ENCODE data around the gene TEKT3. TPM values are rescaled to one million over a fixed set of nuclear protein-coding genes. Genes with fewer than 3 reads are reported as not detected.

Gene TEKT3
- total RNA-seq, 2 donors from 2014 or later, result not detected

DNA sequence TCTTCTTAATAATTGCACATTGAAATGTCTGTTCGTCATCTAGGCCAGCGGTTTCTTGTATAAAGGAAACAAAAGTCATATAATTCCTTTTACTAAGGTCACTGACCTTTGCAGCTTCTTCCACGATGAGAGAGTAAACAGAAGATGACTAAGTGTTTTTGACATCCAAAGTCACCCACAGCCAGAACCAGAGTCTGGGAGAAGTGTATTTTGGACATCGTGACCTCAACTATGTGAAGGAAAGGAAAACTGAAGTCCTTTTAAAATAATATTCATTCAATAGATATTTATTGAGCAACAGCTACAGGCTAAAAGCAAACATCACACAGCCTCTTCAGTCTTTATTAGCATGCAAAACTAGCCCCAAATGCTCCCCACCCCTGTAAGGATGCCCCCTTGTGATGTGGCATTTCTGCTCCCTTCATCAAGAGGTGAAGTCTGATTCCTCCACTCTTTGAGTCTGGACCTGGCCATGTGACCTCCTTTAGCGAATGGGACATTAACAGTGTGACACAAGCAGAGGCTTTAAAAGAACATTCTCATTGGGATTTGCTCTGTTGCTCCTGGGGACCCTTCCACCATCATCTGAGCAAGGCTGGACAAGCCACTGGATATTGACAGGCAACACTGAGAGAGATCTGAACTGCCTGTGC lies 68.1 kb downstream of the TEKT3 start:
- no peak for DNase-seq (ENCODE audit: low spot score)
- H3K27me3 ChIP-seq, result no peaks in the 10 kb centered on the region
- TF ChIP-seq, protein P1, sequence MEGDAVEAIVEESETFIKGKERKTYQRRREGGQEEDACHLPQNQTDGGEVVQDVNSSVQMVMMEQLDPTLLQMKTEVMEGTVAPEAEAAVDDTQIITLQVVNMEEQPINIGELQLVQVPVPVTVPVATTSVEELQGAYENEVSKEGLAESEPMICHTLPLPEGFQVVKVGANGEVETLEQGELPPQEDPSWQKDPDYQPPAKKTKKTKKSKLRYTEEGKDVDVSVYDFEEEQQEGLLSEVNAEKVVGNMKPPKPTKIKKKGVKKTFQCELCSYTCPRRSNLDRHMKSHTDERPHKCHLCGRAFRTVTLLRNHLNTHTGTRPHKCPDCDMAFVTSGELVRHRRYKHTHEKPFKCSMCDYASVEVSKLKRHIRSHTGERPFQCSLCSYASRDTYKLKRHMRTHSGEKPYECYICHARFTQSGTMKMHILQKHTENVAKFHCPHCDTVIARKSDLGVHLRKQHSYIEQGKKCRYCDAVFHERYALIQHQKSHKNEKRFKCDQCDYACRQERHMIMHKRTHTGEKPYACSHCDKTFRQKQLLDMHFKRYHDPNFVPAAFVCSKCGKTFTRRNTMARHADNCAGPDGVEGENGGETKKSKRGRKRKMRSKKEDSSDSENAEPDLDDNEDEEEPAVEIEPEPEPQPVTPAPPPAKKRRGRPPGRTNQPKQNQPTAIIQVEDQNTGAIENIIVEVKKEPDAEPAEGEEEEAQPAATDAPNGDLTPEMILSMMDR (IDR thresholded peaks at IDR 0.05), result no peak
- H3K27ac ChIP-seq, result peak overlapping the region in 1 of 2 donors; percentile 36
- H3K4me3 ChIP-seq, result no peak overlapping the region
- H3K4me1 ChIP-seq, result peaks cover 0 to 24% of the 10 kb centered on the region in 2 donors
- no peaks in the 10 kb centered on the region for H3K36me3 ChIP-seq
- no peaks in the 10 kb centered on the region for H3K9me3 ChIP-seq

DNA sequence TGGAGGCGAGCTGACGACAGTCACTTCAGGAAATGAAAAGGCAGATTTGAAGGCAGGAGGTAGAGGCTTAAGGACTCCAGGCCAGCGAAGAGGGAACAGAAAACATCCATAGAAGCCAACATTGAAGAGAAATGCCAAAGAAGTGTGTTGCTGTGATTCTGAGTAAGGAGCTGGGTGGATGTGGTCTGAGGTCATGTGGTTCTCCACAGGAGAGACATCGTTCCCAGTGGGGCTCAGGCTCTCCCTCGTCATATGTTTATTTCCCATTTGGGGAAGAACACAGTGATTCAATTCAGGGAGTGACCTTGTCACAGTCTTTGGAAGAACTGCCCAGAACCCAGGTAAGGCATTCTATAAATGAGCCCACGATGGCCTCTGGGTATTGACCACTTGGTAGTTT lies 69.7 kb downstream of the TEKT3 start:
- peaks cover 0 to 24% of the 10 kb centered on the region in 2 donors for H3K4me1 ChIP-seq

DNA sequence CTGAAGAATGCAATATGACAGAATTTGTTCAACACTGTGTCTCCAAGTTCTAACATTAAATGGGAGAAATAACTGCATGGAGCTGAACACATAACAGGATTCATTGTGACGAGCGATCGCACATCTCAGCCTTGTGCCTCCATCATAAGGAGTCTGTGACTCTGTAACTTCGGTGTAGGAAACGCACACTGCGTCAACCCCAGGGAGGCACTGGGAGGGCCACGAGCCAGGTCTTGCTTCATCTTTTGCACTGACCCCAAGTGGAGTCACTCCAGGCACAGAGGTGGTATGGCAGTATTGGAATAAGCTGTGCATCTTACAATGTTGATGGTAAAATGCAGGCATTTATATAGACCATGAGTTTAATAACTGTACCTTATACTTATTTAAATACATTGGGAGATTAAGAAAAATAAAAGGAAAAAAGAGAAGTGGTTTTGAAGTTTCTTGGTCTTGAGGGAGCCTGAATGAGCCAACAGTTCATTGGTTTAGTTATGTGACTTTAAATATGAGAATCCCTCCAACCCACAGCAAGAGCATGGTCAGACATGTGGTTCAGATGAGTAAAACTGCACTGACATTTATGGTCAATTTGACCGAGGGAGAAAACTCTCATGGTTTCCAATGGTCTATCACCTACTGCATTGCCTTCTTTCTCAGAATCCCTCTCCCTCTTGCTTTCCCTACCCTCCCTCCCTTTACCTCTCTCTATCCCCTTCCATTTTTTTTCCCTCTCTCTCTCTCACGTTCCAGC lies 70.6 kb downstream of the TEKT3 start:
- H3K4me3 ChIP-seq, result no peak overlapping the region
- no peaks in the 10 kb centered on the region for H3K9me3 ChIP-seq
- TF ChIP-seq, protein P1 (IDR thresholded peaks at IDR 0.05), result no peak
- H3K36me3 ChIP-seq, result no peaks in the 10 kb centered on the region
- H3K4me1 ChIP-seq, result peaks cover 0 to 24% of the 10 kb centered on the region in 2 donors
- no peak overlapping the region for H3K27ac ChIP-seq
- no peaks in the 10 kb centered on the region for H3K27me3 ChIP-seq
- no peak for DNase-seq (ENCODE audit: low spot score)

More for the DNA sequence above, 69.7 kb downstream of the TEKT3 start:
- H3K36me3 ChIP-seq, result no peaks in the 10 kb centered on the region
- no peak overlapping the region for H3K27ac ChIP-seq
- no peaks in the 10 kb centered on the region for H3K9me3 ChIP-seq
- no peak for DNase-seq (ENCODE audit: low spot score)
- no peaks in the 10 kb centered on the region for H3K27me3 ChIP-seq
- no peak overlapping the region for H3K4me3 ChIP-seq
- TF ChIP-seq, protein P1 (IDR thresholded peaks at IDR 0.05), result no peak

DNA sequence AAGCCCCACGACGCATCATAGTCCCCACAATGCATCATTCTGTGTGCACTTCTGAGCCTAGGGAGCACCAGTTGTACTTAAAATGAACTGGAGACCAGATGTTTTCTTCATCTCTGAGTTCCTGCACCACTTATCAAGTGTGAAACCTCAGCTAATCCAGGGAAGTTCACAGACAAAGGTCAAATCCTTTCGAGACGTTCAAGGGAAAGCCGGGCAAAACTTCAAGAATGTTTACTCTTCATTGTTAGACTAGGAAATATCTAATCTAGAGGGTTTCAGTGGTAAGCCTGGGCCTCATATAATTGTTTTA lies 71.7 kb downstream of the TEKT3 start:
- no peak overlapping the region for H3K4me3 ChIP-seq
- H3K27me3 ChIP-seq, result no peaks in the 10 kb centered on the region
- H3K27ac ChIP-seq, result no peak overlapping the region
- no peak for DNase-seq (ENCODE audit: low spot score)
- H3K36me3 ChIP-seq, result no peaks in the 10 kb centered on the region
- TF ChIP-seq, protein P1 (IDR thresholded peaks at IDR 0.05), result no peak
- no peaks in the 10 kb centered on the region for H3K9me3 ChIP-seq
- peaks cover 0 to 31% of the 10 kb centered on the region in 2 donors for H3K4me1 ChIP-seq

DNA sequence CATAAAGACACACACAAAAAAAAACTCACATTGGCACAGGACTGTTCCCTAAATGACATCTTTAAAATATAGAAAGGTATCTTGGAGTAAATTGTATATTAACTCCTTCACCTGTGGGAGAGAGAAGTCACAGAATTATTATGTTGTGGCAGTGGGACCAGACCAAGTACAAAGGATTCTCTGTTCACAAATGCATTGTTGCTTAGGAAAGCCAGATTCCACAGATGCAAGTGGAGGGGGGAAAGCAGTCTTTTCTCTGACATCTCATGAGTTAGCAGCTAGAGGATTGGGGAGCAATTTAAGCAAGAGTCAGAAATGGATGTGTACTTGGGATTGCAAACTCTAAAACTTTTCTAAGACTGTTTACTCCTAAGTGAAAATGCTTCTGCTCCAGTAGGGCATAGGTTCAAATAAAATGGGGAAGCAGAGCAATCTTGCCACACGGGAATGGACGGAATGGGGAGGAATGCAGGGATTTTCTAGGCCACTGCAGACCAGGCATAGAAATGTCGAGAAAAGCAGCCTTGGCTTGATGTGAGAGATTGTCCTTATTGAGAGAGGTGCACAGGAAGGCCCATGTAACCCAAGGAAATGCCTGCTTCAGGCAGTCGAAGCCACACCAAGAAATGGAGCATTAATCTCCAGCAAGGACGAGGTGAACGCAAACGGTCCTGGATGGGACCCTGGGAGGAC lies 72.2 kb downstream of the TEKT3 start:
- Histone ChIP-seq H3K36me3 (no peaks in the 10 kb centered on the region), H3K27me3 (no peaks in the 10 kb centered on the region), H3K4me3 (no peak overlapping the region), H3K9me3 (no peaks in the 10 kb centered on the region), H3K4me1 (peaks cover 0 to 34% of the 10 kb centered on the region in 2 donors), H3K27ac (no peak overlapping the region)
- TF ChIP-seq, protein P1 (IDR thresholded peaks at IDR 0.05), result no peak
- DNase-seq (ENCODE audit: low spot score), result no peak
